Stimulated activated CD8-positive, alpha-beta memory T cell treated with anti-CD3 and anti-CD28 coated beads, Interleukin-2, amount 100 ng/mL, for 48 hours (primary cell): ENCODE measurements around the gene HLTF.

ENCODE experiments used
- DNase-seq, 2 donors: peaks; one replicate each; pipeline ENCODE4 v3.0.0-alpha.2; 2020; ENCODE audit warnings: low read depth in 2 of 2

HLTF gene

GRCh38 chr3:149085828-149086231 lies 503 bp downstream of the HLTF start:
- DNase-seq: peak in 1 of 2 donors; percentile 1

- no peak for DNase-seq
These were observed 4.6 kb downstream of the HLTF start for GRCh38 chr3:149081772-149082171.

- DNase-seq: no peak
These were observed 5.6 kb downstream of the HLTF start for GRCh38 chr3:149080699-149081091.

GRCh38 chr3:149080011-149080698 lies 6.2 kb downstream of the HLTF start:
- no peak for DNase-seq

- no peak for DNase-seq
These were observed 8.7 kb downstream of the HLTF start for GRCh38 chr3:149077628-149078027.

DNA sequence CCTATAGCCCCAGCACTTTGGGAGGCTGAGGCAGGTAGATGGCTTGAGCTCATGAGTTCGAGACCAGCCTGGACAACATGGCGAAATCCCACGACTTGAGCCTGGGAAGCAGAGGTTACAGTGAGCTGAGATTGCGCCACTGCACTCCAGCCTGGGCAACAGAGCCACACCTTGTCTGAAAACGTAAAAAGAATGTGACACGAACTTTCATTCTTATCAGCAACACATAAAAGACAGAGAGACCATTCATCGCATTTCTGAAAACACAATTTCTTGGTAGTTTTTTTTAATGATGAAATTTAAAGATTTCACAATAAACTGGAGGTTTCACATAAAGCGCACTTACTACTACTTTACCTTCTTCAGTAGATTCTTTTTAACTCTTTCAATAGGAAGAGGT lies 18.4 kb downstream of the HLTF start:
- no peak for DNase-seq

DNA sequence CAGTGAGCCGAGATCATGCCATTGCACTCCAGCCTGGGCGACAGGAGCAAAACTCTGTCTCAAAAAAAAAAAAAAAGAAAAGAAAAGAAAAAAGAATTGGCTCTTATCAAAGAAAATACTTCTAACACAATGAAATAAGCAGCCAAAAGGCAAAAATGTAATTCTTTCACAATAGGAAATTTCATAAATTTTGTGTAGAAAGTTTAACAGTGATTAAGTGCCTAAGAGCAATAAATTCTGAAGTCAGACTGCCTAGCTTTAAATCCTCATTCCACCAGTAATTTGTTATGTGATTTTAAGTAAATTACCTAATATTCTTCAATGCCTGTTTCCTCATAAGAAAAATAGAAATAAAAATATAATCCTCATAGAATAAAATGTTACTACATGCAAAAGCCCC lies 24.6 kb downstream of the HLTF start:
- no peak for DNase-seq

GRCh38 chr3:149058602-149059001 lies 27.7 kb downstream of the HLTF start:
- no peak for DNase-seq

- DNase-seq: no peak
These were observed 28.1 kb downstream of the HLTF start for GRCh38 chr3:149058198-149058597.

GRCh38 chr3:149055575-149055974 lies 30.8 kb downstream of the HLTF start:
- no peak for DNase-seq

- no peak for DNase-seq
These were observed 41.8 kb downstream of the HLTF start for GRCh38 chr3:149044339-149045083.

DNA sequence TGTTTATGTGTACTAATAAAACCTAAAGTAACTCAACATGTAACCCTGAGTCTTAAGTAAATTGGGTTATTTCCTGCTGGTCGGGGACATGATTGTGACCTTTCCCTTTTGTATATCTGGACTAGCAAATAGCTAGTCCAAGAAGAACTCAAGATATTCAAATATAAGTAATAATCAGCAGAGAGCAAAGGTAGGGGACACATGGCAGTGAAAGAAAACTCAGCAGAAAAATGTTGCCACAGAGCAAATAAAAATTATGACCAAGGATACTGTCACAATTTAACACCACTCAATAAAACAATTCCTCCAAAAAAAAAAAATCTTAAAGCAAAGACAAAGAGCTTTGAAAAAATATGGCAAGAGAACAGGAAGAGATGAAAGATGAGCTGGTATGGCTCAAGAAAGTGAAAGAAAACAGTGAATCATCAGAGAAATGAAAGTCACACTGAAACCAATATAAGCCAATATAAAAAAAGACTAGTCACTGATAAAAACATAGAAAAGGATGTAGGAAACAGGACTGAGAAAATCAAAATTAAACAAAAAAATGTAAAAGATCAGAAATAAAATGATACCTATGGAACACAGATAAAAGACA lies 43.4 kb downstream of the HLTF start:
- DNase-seq: no peak

DNA sequence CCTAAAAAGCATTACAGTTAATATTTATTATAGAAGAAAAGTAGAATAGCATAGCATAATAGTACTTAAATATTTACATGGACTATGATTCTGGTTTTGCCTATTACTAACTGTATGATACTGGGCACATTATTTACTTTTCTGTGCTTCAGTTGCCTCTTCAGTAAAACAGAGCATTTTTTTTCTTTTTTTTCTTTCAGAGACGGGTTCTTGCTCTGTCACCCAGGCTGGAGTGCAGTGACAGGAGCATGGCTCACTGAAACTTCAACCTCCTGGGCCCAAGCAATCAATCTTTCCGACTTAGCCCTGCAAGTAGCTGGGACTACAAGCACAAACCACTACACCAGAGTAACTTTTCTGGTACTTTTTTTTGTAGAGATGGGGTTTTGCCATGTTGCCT lies 48.0 kb downstream of the HLTF start:
- no peak for DNase-seq

GRCh38 chr3:149037684-149038083 lies 48.6 kb downstream of the HLTF start:
- DNase-seq: no peak

- DNase-seq: no peak
These were observed 55.2 kb downstream of the HLTF start for GRCh38 chr3:149031096-149031495.

DNA sequence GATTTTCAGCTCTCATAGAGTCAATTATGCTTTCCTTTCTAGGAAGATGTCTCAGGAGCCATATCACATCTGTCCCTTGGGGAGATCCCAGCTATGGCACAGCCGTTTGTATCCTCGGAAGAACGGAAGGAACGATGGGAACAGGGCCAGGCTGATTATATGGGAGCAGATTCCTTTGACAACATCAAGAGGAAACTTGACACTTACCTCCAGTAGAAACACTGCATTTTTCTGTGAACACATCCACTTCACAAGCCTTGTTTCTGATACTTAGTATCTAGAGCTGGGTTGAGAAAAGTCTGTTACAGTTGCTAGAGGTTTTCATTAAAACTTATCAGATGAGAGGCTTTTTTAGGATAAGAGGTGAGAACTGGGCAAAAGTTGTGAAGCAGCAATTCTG lies 59.6 kb downstream of the HLTF start:
- no peak for DNase-seq

- no peak for DNase-seq
These were observed 62.4 kb downstream of the HLTF start for GRCh38 chr3:149023951-149024350.

DNA sequence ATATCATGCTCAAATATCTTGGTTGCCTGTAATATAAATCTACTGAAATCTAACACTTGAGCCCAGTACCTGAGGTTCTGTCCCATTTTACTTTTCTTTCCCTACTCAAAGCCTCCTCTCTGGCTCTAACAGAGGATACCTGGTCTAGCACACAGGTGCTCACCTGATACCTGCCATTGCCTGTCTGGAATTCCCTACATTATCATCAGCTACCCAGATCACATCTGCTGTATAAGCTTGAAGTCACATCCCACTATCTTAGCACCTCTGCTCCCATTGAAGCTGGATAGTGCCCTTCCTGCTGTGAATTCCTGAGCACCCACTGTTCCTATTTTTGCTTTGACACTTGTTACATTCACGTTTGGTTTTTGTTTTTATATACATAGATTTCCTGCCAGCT lies 64.5 kb downstream of the HLTF start:
- no peak for DNase-seq

GRCh38 chr3:149020839-149021252 lies 65.5 kb downstream of the HLTF start:
- no peak for DNase-seq

GRCh38 chr3:149020196-149020838 lies 66.0 kb downstream of the HLTF start:
- no peak for DNase-seq

DNA sequence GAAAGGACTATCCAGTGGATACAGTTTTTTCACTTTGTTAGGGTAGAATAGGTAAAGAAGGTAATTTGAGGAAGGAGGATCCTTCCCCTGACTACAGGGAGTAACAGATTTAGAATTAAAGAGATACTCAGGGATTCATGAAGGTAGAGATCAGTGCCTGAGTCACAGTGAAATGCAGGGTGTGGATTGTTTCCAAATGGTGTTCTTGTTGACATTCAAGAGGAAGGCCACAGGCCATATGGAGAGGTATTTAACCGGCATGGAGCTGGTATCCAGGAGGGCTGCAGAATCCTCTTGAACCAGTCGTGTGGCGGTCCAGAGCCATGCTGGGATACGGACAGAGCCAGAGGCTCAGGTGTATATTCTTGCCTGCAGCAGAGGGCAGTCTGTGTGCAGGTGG lies 66.8 kb downstream of the HLTF start:
- DNase-seq: no peak

DNA sequence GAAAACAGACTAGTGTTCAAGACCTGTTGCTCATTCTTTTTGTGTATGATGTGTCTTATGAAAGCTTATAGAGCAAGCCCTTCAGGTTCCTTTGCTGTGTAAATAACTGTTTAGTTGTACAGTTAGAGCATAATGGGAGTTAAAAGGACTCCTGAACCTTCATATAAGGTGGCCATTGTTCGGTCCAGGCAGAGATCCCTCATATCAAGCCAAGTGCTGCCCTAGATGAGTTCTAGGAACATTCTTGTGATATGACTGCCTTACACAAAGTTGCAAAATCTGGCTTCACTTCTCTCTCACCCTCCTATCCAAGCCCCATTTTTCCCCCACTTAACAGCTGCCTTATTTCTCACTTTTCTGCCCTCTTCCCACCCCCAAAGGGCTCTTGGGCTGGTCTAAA lies 68.1 kb downstream of the HLTF start:
- no peak for DNase-seq
